Activated CD4-positive, alpha-beta T cell treated with anti-CD3 and anti-CD28 coated beads, Interleukin-10, Interleukin-2, amounts not matched to agents 100 ng/mL and 50 ng/mL, durations not matched to agents 16 hours and 8 hours (primary cell): ENCODE results near the gene CDK3.
"Not testable (repeated sequence)": the region's sequence is repeated elsewhere in the genome, so short reads cannot be mapped to it uniquely, and the experiment has no call there.

Experiments
- DNase-seq: peaks from one replicate; pipeline ENCODE4 v3.0.0-alpha.2; 2020

CDK3 gene

GRCh38 chr17:76044475-76045007, 43.9 kb downstream of the CDK3 start:
- DNase-seq = not testable (repeated sequence)

- DNase-seq = no peak
Observed at GRCh38 chr17:76046064-76046463, 45.4 kb downstream of the CDK3 start.

- no peak for DNase-seq
Observed at GRCh38 chr17:76048025-76048605, 47.5 kb downstream of the CDK3 start.

GRCh38 chr17:76048711-76049110, 48.1 kb downstream of the CDK3 start:
- DNase-seq = no peak

- no peak for DNase-seq
Observed at GRCh38 chr17:76049239-76049638, 48.6 kb downstream of the CDK3 start.

GRCh38 chr17:76049836-76050537, 49.3 kb downstream of the CDK3 start:
- DNase-seq = no peak

- no peak for DNase-seq
Observed at GRCh38 chr17:76050538-76051467, 50.1 kb downstream of the CDK3 start.

GRCh38 chr17:76051561-76051960, 50.9 kb downstream of the CDK3 start:
- DNase-seq = no peak

GRCh38 chr17:76053246-76054111, 52.8 kb downstream of the CDK3 start:
- no peak for DNase-seq

GRCh38 chr17:76054112-76054476, 53.4 kb downstream of the CDK3 start:
- no peak for DNase-seq
